ENCODE results near the gene FCN1. TPM values are rescaled to one million over a fixed set of nuclear protein-coding genes. Genes with fewer than 3 reads are reported as not detected.

FCN1 gene
- total and polyA plus RNA-seq, 2 experiments from 2014 or later = not detected

DNA sequence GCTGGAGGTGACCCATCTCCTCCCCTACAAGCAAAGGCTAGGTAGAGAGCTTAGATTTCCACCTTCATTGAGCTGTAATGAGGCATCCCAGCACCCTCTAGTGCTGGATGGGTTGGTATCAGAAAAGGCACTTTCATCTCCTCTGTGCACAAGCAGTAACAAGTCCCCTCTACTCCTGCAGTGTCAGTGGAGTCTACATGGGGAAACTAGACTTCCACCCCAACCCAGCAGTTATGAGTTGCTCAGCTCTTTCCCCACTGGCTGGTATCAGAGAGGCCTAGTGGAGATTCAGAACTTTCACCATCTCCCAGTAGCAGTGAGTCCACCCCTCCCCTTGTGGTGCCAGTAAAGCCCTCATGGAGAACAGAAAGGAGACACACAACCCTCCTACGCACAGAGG, 17.9 kb downstream of the FCN1 start:
- no peaks in the 10 kb centered on the region for H3K79me2 ChIP-seq
- TF ChIP-seq EZH2phosphoT487 (IDR thresholded peaks at IDR 0.05; ENCODE audit: low read depth, severe bottlenecking, unreplicated experiment) = no peak
- TF ChIP-seq EZH2 (IDR thresholded peaks at IDR 0.05; ENCODE audit: borderline replicate concordance) = no peak
- TF ChIP-seq CTCF (IDR thresholded peaks at IDR 0.05; ENCODE audit: poor library complexity) = no peak
- peaks cover 13% of the 10 kb centered on the region for H3K4me1 ChIP-seq (ENCODE audit: insufficient read depth)
- no peak overlapping the region for H3K4me3 ChIP-seq
- 80% methylated on average over 1 of the region's 1 CpG for WGBS (ENCODE audit: low lambda C conversion rate, missing lambda C conversion rate)
- H3K9me2 ChIP-seq (replicated peaks; ENCODE audit: insufficient read depth) = no peaks in the 10 kb centered on the region
- H3K36me3 ChIP-seq (replicated peaks; ENCODE audit: insufficient read depth, low read depth) = no peaks in the 10 kb centered on the region
- H3K27me3 ChIP-seq = no peaks in the 10 kb centered on the region
- no peak overlapping the region for H2AFZ ChIP-seq
- H3K4me2 ChIP-seq = no peak overlapping the region
- H4K20me1 ChIP-seq (ENCODE audit: insufficient read depth, poor library complexity, severe bottlenecking) = no peaks in the 10 kb centered on the region
- no peak overlapping the region for H3K27ac ChIP-seq
- no peak for DNase-seq (ENCODE audit: low spot score)
- H3K9me3 ChIP-seq (ENCODE audit: low read depth) = no peaks in the 10 kb centered on the region

DNA sequence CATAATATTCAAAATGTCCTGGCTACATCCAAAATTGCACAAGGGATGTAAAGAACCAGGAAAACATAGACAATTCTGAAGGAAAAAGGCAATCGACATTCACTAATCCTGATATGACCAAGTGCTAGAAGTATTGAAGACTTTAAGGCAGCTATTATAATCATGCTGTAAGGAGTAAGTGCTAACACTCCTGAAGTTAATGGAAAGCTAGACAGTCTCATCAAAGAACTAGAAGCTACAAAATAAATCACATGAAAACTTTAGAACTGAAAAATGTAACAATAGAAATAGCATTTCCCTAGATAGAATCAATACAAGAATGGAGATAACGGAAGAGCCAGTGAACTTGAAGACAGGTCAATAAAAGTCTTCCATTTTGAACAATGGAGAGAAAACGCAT, 18.5 kb downstream of the FCN1 start:
- DNase-seq (ENCODE audit: low spot score) = no peak
- no peaks in the 10 kb centered on the region for H4K20me1 ChIP-seq (ENCODE audit: insufficient read depth, poor library complexity, severe bottlenecking)
- H3K4me3 ChIP-seq = no peak overlapping the region
- no peaks in the 10 kb centered on the region for H3K9me2 ChIP-seq (replicated peaks; ENCODE audit: insufficient read depth)
- H3K79me2 ChIP-seq = no peaks in the 10 kb centered on the region
- no peak for TF ChIP-seq EZH2phosphoT487 (IDR thresholded peaks at IDR 0.05; ENCODE audit: low read depth, severe bottlenecking, unreplicated experiment)
- no peak for TF ChIP-seq CTCF (IDR thresholded peaks at IDR 0.05; ENCODE audit: poor library complexity)
- no peak for TF ChIP-seq EZH2 (IDR thresholded peaks at IDR 0.05; ENCODE audit: borderline replicate concordance)
- peaks cover 13% of the 10 kb centered on the region for H3K4me1 ChIP-seq (ENCODE audit: insufficient read depth)
- H3K36me3 ChIP-seq (replicated peaks; ENCODE audit: insufficient read depth, low read depth) = no peaks in the 10 kb centered on the region
- 94% methylated on average over 3 of the region's 3 CpGs for WGBS (ENCODE audit: low lambda C conversion rate, missing lambda C conversion rate)
- no peaks in the 10 kb centered on the region for H3K9me3 ChIP-seq (ENCODE audit: low read depth)
- H3K4me2 ChIP-seq = no peak overlapping the region
- no peak overlapping the region for H3K27ac ChIP-seq
- no peaks in the 10 kb centered on the region for H3K27me3 ChIP-seq
- H2AFZ ChIP-seq = no peak overlapping the region

GRCh38 chr9:134898319-134898718, 19.4 kb downstream of the FCN1 start:
- H3K4me2 ChIP-seq = no peak overlapping the region
- no peaks in the 10 kb centered on the region for H3K9me2 ChIP-seq (replicated peaks; ENCODE audit: insufficient read depth)
- no peak overlapping the region for H2AFZ ChIP-seq
- no peak overlapping the region for H3K4me3 ChIP-seq
- no peaks in the 10 kb centered on the region for H4K20me1 ChIP-seq (ENCODE audit: insufficient read depth, poor library complexity, severe bottlenecking)
- H3K36me3 ChIP-seq (replicated peaks; ENCODE audit: insufficient read depth, low read depth) = no peaks in the 10 kb centered on the region
- no peaks in the 10 kb centered on the region for H3K27me3 ChIP-seq
- WGBS (ENCODE audit: low lambda C conversion rate, missing lambda C conversion rate) = 89% methylated on average over 2 of the region's 2 CpGs
- H3K9me3 ChIP-seq (ENCODE audit: low read depth) = no peaks in the 10 kb centered on the region
- no peaks in the 10 kb centered on the region for H3K79me2 ChIP-seq
- TF ChIP-seq CTCF (IDR thresholded peaks at IDR 0.05; ENCODE audit: poor library complexity) = no peak
- no peak for TF ChIP-seq EZH2phosphoT487 (IDR thresholded peaks at IDR 0.05; ENCODE audit: low read depth, severe bottlenecking, unreplicated experiment)
- TF ChIP-seq EZH2 (IDR thresholded peaks at IDR 0.05; ENCODE audit: borderline replicate concordance) = no peak
- H3K27ac ChIP-seq = no peak overlapping the region
- peaks cover 13% of the 10 kb centered on the region for H3K4me1 ChIP-seq (ENCODE audit: insufficient read depth)
- DNase-seq (ENCODE audit: low spot score) = no peak
